Central memory CD4-positive, alpha-beta T cell (primary cell): ENCODE results near the gene SORCS2.

Source experiments
- DNase-seq: peaks from one replicate; pipeline ENCODE4 v3.0.0; 2022

SORCS2 gene

DNA sequence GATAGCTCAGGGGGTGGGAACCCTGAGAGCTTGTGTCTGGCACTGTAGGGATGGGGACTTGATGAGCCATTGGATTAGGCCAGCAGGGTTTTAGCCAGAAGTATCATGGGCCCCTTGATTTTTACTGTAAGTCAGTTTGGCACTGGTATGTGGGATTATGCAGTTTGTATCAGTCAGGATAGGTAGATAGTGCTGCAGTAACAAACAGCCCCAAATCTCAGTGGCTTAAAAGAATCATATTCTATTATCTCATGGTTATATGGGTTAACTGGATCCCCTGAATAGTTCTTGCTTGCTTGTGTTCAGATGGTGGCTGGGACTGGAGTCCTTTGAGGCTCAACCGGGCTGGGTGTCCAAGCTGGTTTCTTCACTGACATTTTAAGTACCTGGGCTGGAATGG lies 56.5 kb downstream of the SORCS2 start:
- DNase-seq, result no peak

DNA sequence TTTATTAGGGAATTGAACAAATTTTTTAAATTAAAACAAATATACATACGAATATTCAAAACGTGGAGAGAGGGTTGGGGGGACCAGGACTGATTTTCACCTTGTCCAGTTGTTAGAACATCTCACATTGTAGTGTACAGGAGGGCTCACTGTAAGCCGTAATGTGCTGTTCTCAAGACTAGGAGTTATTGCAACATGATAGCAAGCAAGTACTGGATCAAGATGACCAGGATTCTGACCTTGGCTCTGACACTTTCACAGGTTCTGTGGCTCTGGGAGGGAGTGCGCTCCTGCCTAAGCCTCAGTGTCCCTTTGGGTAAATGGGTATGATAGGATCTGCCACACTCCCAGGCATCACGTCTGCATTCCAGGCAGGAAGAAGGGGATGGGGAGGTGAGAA lies 59.0 kb downstream of the SORCS2 start:
- no peak for DNase-seq

DNA sequence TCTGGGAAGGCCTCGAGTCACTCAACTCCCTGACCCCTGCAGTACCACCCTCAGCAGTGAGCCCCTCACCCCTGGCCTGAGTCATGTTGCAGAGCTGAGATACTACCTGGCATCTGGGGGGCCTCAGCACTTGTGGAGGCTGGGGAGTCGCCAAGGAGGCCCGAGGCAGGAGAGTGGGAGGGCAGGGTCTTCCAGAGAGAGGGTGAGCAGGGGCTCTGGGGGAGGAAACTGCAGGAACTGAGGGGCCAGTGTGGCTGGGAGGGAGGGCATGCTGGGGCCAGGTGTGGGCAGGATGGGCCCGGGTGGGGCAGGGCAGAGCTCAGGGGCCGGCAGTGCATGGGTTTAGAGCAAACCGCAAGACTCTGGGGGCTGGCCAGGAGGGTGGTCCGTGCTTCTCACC lies 59.7 kb downstream of the SORCS2 start:
- no peak for DNase-seq

DNA sequence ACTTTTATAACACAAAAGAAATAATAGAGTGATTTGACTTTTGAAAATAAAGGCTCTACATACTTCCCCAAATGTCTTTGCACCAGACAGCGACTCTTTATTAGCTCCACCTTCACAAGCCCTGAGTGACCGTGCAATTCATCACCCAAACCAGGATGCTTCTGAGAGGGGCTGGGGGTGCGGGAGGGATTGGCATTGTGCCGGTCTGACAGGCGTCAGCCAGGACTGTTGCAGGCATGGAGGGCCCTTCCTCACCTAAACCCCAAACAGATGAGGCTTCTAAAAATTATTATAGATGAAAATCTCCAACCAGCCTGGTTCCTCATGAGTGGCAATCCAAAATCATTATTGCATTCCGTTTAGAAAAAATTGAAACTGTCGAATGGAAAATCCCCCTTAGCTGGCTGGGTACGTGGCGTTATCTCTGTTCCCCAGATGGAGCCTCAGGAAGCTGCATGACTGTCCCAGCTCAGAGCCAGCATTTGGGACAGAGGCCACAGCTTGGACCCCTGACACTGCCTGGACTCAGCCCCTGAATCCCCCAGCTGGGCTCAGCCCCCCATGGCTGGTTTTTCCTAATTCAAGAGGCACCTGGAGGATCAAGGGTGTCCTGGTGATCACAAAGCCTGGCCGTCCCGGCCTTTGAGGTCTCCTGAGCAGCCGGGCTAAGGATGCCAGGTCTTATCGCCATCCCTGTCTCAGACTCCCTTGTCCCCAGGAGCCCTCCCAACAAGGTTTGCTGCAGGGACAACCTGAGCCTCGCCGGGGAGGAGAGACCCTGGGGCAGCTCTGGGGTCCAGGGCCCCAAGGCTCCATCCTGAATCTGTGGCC lies 60.4 kb downstream of the SORCS2 start:
- no peak for DNase-seq

DNA sequence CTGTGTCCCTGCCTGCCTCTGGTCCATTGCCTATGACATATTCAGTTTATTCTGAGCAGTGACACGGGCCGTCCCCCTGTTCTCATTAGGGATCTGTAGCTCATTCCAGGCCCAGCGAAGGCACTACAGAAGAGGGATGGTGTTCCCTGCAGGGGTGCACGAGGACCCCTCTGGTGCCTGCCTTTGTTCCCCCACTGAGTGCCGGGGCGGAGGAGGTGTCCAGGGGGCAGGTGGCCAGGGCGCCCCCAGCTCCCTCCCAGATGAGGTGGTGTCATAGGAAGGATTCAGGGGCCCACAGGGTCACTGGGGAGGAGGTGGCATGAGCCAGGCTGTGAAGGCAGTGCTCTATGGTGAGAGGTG lies 61.0 kb downstream of the SORCS2 start:
- no peak for DNase-seq

DNA sequence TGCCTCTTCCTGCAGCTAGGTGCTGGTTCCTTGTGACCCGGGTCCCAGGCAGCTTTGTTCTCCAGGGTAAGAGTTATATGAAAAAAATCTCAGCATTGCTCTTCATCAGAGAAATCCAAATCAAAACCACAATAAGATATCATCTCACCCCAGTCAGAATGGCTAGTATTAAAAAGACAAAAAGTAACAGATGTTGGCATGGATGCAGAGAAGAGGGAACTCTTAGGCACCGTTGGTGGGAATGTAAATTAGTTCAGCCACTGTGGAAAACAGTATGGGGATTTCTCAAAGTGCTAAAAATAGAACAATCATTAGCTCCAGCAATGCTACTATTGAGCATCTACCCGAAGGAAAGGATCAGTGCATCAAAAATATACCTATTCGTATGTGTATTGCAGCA lies 61.5 kb downstream of the SORCS2 start:
- no peak for DNase-seq

DNA sequence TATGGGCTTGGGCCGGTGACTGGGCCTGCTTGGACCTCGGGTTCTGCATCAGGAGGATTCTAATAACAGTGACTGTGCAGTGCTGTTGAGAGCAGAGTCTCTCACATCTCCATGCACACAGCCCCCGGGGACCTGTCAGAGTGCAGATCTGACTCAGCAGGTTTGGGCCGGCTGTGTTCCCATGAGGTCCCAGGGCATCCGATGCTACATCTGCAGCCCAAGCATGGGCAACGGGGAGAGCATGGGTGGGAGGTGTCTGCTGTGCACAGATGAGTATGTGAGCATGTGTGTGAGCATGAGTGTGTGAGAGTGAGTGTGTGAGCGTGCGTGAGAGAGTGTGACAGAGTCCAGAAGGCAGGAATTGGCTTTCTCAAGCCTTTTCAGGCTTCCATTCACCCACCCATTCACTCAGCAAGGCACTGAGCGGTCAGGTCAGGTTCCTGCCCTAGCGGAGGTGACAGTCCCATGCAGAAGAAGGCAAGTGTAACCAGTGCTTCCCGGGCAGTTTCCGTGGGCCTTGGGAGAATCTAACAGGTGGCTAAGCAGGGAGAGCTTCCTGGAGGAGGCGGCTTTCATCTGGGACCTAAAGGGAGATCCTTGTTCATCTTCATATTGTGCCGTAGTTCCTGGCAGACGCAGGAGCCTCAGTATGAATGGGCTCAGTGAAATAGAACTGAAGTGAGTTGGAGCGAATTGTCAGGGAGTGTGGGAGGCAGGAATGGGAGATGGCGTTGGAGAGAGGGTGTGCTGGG lies 62.6 kb downstream of the SORCS2 start:
- no peak for DNase-seq

DNA sequence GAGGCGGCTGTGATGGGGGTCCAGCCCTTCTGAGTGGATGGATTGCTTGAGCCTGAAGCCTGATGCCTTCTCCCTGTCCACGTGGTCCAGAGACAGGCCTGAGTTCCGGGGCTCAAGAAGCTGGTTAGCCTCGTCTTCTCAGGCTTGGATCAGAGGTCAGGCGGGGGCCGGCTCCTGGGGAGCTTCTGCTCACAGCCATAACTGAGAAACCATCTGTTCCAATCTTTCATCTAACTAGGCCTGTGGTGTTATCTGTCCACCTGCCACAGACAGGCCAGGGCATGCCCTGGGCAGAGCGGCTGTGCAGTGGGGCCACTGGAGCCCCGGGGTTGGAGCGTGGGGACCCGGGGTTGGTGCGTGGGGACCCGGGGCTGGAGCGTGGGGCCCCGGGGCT lies 63.1 kb downstream of the SORCS2 start:
- no peak for DNase-seq

DNA sequence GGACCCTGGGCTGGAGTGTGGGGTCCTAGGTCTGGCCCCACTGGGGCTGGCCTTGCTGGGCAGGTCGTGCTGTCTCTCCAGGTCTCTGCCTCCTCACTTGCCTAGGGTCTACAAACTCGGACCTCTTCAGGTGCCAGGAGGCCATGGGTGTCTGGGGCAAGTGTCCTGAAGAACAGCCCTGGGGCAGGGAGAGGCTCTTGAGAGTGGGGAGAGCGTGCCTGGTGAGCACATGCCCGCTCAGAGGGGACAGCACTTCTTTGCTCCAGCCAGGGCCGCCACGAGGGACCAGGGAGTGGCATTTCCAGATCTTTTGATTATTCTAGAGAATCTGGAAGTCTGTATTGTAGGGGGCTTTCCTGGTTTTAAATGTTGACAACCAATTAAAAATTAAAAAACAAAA lies 63.7 kb downstream of the SORCS2 start:
- no peak for DNase-seq

DNA sequence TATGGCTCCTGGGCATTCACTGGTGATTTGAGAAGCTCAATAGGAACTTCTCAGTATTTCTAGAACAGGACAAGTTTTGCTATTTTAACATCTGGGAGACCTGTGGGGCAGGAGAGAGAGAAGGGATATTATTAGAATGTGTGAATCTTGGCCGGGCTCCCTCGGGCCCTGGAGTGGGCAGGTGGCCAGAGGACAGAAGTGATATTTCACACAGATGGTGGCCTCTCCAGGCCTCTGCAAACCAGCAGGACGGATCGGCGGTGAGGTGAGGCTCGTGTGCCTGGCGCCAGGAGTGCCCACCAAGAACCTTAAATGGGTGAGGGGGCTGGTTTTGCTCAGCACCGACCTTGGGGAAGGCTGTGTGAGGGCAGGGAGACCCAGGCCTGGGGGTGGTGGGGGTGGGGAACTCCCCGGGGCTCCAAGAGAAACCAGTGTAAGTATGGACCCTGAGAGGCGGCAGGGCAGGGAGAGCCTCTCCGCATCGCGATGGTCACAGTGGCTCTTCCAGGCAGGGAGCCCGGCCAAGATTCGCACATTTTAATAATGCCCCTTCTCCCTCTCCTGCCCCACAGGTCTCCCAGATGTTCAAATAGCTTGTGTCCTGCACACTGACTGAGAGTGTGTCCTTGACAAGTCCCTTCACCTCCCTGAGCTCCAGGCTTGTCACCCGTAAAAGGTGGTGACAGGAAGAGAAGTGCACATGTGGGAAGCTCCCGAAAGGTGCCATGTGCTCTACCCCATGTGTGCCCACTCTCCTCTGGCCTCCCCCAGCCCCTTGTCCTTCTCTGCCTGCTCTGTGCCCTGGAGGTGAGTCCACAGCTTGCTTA lies 64.9 kb downstream of the SORCS2 start:
- no peak for DNase-seq

DNA sequence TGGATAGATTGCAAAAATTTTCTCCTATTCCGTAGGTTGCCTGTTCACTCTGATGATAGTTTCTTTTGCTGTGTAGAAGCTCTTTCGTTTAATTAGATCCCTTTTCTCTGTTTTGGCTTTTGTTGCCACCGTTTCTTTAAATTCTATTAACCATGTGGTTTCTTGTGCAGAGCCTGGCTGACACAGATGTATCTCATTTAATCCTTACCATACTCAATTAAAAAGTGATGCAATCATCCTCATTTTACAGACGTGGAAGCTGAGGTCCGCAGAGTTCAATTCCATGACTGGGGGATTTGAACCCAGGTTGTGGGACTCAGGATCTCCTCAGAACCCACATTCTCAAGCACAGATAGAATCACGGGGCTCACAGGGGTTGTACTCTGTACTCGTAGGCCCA lies 66.7 kb downstream of the SORCS2 start:
- no peak for DNase-seq

DNA sequence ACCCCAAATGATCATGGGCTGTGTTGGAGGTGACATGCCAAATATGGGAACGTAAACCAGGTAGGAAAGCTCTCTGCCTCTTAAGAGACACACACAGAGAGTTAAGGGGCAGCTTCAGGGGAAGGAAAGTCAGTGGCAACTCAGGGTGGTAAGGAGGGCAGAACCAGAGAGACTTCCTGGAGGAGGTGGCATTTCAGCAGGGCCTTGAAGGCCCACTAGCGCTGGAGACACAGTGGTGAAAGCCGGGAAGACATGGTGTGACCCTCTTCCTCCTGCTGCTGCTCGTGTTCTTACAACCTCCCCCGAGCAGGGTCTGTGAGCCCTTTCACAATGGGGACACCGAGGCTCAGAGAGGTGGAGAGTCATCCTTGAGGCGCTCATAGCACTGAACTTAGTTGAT lies 68.2 kb downstream of the SORCS2 start:
- no peak for DNase-seq

DNA sequence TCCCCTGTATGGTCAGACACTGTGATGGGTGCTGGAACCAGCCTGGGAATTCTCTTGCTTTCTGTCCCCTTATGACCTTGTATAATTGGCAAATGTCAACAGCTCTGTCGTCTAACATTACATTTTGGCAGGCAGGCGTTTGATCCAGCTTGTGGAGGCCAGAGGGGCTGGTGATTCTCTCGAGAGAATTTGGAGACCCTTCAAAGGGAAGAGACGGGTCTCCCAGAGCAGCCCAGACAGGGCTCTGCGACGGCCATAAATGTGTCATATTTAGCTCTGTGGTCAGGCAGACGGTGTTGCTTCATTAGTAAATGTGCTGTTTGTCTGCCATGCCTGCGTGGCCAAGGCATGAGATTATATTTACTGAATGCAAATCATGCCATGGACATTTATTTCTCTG lies 68.7 kb downstream of the SORCS2 start:
- no peak for DNase-seq

DNA sequence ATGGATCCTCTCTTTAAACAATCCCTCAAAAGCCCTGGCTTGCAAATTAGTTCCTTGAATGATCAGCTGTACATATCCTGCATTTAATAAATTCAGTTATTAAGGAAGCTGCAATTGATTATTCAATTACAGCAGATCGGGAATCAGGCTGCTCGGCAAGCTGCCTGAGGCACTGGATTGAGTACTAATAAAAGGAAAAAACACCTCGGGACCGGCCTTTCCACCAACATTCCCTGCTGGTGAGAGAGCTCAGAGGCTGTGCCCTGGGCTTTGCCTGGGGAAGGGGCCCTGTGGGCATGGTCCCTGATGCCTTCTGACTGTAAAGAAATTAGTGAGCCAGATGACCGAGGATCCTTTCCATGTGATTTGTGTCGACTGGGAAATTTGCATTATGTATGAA lies 69.2 kb downstream of the SORCS2 start:
- DNase-seq, result no peak

DNA sequence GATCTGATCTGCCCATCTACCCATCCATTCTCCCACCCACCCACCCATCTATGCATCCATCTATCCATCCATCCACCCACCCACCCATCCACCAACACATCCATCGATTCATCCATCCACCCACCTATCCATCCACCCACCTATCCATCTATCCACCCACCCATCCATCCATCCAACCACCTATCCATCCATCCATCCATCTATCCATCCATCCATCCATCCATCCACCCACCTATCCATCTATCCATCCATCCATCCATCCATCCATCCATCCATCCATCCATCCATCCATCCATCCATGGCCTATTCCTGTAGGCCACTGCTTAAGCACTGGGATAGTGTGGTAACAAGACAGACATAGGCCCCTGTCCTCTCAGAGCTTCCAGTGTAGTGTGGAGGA lies 69.8 kb downstream of the SORCS2 start:
- no peak for DNase-seq

DNA sequence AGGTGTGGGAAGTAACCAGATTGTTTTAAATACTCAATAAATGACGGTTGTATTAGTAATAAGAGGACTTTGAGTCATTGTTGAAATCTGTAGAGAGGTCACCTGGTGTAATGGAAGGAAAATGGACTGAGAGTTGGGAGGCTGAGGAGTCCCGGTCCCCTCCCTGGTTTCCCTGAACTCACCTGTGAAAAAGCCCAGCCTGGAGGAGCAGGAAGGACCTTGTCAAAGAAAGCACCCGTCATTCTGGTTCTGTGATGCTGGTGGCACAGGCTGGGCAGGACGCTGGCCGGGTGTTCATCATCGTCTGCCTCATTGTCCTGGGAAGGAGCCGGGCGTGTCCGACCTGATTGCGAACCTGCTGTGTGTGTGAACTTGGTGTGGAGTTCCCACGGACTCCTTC lies 70.8 kb downstream of the SORCS2 start:
- DNase-seq, result no peak

DNA sequence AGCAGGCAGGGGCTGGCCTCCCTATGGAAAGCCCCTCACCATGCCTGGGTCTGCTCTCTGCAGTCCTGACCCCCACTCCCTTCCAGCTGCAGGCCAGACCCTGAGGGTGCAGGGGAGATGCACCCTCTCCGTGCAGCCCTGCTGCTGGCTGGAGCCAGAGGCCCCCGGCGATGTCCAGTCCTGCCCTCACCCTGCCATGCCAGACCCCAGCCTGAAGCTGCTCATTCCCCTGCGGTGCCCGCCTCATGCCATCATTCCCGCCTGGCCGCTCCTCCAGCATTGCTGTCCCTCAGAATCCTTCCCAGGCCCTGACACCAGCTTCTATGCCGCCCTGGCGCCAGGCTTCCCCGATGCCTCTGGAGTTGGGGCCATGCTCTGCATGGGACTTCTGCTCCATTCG lies 72.4 kb downstream of the SORCS2 start:
- DNase-seq, result no peak

DNA sequence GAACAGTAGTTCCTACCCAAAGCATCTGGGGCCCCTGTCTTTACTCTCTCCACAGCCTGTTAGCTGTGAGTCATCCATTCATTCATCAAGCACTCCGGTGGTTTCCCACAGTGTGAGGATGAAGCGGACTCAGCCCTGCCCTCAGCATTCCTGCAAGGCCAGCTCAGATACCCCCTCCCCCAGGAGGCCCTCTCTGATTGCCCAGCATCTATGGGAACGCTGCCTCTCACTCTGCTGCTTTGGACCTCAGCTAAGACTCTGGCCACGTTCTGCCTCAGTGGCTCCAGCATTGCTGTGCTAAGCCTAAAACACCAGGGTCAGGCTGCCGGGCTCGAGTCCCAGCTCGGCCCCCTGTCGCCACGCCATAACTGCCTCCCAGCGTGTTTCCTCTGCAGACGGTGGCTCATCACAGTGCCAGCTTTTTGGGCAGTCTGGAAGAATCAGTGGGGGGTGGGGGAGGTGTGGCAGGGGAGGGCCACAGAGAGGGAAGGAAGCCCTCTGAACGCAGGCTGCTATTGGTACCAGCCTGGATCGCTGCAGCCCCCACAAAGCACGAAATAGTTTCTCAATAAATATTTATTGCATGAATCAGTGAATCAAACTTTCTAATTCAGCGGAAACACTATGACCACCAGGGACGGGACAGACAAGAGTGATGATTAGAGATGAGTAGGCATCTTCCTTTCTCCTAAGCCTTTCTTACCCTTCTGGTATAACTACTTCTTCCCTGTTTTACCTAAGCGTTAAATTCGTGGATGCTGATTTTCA lies 74.4 kb downstream of the SORCS2 start:
- no peak for DNase-seq

DNA sequence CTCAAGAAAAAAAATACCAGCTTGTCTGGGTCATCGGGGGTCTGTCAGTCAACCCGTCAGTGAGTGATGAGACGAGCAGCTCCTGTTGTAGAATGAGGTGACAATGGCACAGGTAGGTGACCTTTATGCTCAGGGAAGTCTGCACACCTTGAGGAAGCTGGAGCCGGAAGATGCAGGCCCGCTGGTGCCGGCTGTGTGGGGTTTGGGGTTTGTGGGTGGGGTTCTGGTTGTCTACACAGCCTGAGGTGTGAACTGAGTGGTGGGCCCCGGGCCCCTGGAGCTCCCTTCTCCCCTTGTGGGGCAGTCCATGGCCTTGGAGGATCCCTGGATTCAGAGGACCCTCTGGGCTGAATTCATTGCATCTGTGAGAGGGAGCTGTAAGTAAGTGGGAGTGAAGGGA lies 75.5 kb downstream of the SORCS2 start:
- DNase-seq, result no peak

DNA sequence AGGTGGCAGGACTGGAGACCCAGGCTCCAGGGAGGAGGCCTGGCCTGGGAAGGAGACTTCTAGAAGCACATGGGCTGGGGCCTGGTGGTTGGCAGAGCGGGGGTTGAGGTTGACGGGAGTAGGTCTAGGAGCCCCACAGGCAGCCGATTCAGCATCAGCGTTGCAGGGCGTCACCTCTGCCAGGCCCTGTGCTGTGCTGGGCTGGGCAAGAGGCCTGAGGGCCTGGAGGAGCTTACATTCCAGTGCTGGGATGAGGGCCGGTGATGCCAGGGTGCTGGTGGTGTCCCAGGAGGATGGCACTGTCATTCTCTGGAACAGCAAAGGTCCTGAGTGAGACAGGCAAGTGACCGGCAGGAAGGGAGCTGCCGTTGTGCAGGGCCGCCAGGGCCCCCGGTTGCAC lies 76.6 kb downstream of the SORCS2 start:
- DNase-seq, result no peak

DNA sequence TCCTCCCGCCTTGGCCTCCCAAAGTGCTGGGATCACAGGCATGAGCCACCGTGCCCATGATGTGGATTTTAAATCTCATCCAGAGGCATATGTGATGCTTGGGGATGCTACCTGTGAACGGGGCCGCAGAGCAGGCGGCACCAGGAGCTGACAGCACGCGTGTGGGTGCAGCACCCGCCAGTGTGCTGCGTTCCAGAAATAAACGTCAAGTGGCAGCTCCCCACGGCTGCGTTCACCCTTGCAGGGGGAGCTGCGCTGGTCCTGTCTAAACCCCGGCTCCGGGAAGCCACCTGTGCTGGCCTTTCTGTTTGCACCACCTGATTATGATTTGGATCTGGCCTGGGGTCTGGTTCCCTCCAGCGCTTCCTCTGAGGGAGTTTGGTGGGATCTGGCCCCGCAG lies 77.8 kb downstream of the SORCS2 start:
- no peak for DNase-seq

DNA sequence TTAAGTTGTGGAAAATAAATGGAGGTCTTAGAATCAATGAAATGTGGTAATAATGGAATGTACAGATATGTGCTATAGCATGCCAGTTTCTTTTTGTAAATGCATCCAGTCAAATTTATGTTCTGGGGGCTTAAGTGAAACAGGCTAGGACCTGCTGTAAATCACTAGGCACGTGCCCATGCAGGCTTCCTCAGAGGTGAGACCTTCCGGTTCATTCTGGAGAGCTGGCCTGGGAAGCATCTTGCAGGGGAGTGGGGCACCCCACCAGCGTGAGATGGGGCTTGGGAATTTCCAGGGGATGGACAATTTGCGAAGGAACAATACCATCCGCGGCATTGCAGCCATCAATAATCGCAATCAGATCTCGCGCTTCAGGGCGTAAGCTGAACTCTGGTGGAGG lies 80.1 kb downstream of the SORCS2 start:
- DNase-seq, result no peak

DNA sequence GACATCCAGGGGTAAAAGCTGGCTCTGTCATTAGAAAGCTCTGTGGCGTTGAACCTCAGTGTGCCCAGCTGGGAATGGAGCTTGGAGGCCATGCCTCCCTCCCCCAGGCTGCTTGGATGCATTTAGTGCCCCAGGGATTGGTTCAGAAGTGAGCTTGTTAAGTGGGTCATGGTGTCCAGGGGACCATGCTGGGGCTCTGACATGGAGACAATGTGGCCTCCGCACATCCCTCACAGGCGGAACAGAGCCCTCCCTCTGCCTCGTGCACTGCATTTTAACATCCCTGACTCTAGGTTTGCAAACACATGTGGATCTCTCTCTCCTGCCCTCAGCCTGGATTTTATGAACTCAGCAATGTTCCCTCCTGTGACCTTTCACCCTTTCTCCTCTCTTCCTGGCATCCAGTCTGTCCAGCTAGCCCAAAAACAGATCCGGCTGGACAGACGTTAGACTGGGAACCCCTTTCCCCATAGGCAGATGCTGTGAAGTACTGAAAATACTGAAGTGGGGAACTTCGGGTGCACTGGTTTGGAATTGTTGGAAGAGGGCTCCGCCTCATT lies 81.5 kb downstream of the SORCS2 start:
- no peak for DNase-seq
